GM12873 (cell line): Measurements from ENCODE around the gene SPRR2D.
A peak's percentile ranks its signal among the peaks of the same experiment; 100 is the strongest.

Source experiments
- CTCF ChIP-seq: IDR thresholded peaks from 2 replicates; pipeline ENCODE4 v1.5.1; 2012; ENCODE audit warnings: low read depth, mild to moderate bottlenecking, moderate library complexity, low read length, control low read depth; ENCODE audit not compliant: insufficient read depth; ENCODE audit errors: missing control alignments

SPRR2D gene

GRCh38 chr1:153058826-153059784, 18.2 kb upstream of the SPRR2D start:
- TF ChIP-seq CTCF: no peak

- no peak for TF ChIP-seq CTCF
Observed at GRCh38 chr1:153058154-153058553, 17.2 kb upstream of the SPRR2D start.

GRCh38 chr1:153057375-153057774, 16.5 kb upstream of the SPRR2D start, which contains the start of gene SPRR2A:
TSS of gene SPRR2A (minus strand) at chr1:153057512. CDS start at chr1:153056735, 777 bp downstream.
- no peak for TF ChIP-seq CTCF

GRCh38 chr1:153049211-153049610, 8.3 kb upstream of the SPRR2D start:
- no peak for TF ChIP-seq CTCF

GRCh38 chr1:153035211-153035610, 5.7 kb downstream of the SPRR2D start:
- TF ChIP-seq CTCF: no peak

GRCh38 chr1:153032677-153033308, 8.1 kb downstream of the SPRR2D start:
- peak; percentile 45 for TF ChIP-seq CTCF

- no peak for TF ChIP-seq CTCF
Observed at GRCh38 chr1:153032073-153032472, 8.8 kb downstream of the SPRR2D start.
